Fibroblast of skin of left quadriceps (primary cell): ENCODE data around the gene PDCD6IP.
"Not testable (repeated sequence)": the region's sequence is repeated elsewhere in the genome, so short reads cannot be mapped to it uniquely, and the experiment has no call there.

Experiments
- DNase-seq, 2 experiments: peaks; one replicate each; pipeline ENCODE4 v3.0.0-alpha.2; 2013; ENCODE audit warnings: low read depth in 2 of 2

Gene PDCD6IP

GRCh38 chr3:33855407-33855806, 57.0 kb downstream of the PDCD6IP start:
- not testable (repeated sequence) for DNase-seq

- no peak for DNase-seq
These were observed 57.6 kb downstream of the PDCD6IP start for GRCh38 chr3:33855884-33856546.

- DNase-seq = not testable (repeated sequence)
These were observed 59.3 kb downstream of the PDCD6IP start for GRCh38 chr3:33857701-33858100.

- DNase-seq = peak; percentile 3 to 9
These were observed 59.7 kb downstream of the PDCD6IP start for GRCh38 chr3:33858131-33858530.

GRCh38 chr3:33860373-33861050, 62.1 kb downstream of the PDCD6IP start:
- no peak for DNase-seq

GRCh38 chr3:33865133-33865532, 66.7 kb downstream of the PDCD6IP start:
- no peak for DNase-seq

GRCh38 chr3:33868309-33868708, 69.9 kb downstream of the PDCD6IP start:
- DNase-seq = no peak

- DNase-seq = no peak
These were observed 71.5 kb downstream of the PDCD6IP start for GRCh38 chr3:33869977-33870376.

- no peak for DNase-seq
These were observed 76.4 kb downstream of the PDCD6IP start for GRCh38 chr3:33874815-33875214.

- no peak for DNase-seq
These were observed 77.2 kb downstream of the PDCD6IP start for GRCh38 chr3:33875680-33876079.

GRCh38 chr3:33877187-33877586, 78.8 kb downstream of the PDCD6IP start:
- no peak for DNase-seq

GRCh38 chr3:33879540-33879939, 81.1 kb downstream of the PDCD6IP start:
- no peak for DNase-seq

GRCh38 chr3:33881156-33882064, 83.0 kb downstream of the PDCD6IP start:
- DNase-seq = no peak

GRCh38 chr3:33882296-33882695, 83.9 kb downstream of the PDCD6IP start:
- DNase-seq = no peak

GRCh38 chr3:33883538-33883950, 85.1 kb downstream of the PDCD6IP start:
- DNase-seq = peak; percentile 27 to 38

- no peak for DNase-seq
These were observed 85.6 kb downstream of the PDCD6IP start for GRCh38 chr3:33883951-33884561.

- DNase-seq = no peak
These were observed 86.3 kb downstream of the PDCD6IP start for GRCh38 chr3:33884701-33885100.

- DNase-seq = no peak
These were observed 87.1 kb downstream of the PDCD6IP start for GRCh38 chr3:33885496-33885895.

GRCh38 chr3:33886015-33886414, 87.6 kb downstream of the PDCD6IP start:
- DNase-seq = peak in 1 of 2 experiments; percentile 11

GRCh38 chr3:33887478-33887877, 89.0 kb downstream of the PDCD6IP start:
- DNase-seq = no peak

GRCh38 chr3:33889394-33890039, 91.1 kb downstream of the PDCD6IP start:
- no peak for DNase-seq
